HepG2 (cell line): ENCODE measurements around the gene SRGAP3.

Experiments used
- ELF1 ChIP-seq: sonication (generic); formaldehyde crosslinking; IDR thresholded peaks from 2 replicates; pipeline ENCODE4 v1.4.0; 2020; ENCODE audit warnings: missing genetic modification reagents
- NFRKB ChIP-seq: fragments of 450-650 bp; IDR thresholded peaks from 2 replicates; pipeline ENCODE4 v1.6.1; 2017
- SP1 ChIP-seq, 2 experiments: fragments of 450-650 bp in 1 of 2; sonication (generic) in 1 of 2; formaldehyde crosslinking in 1 of 2; IDR thresholded peaks; 2 replicates each; pipeline versions ENCODE4 v1.4.0 to v1.6.1; 2016 to 2020; ENCODE audit warnings: missing genetic modification reagents in 1 of 2
- TCF12 ChIP-seq, 2 experiments: fragments of 450-650 bp in 1 of 2; sonication (generic) in 1 of 2; formaldehyde crosslinking in 1 of 2; IDR thresholded peaks; 2 replicates each; pipeline versions ENCODE4 v1.6.1 to v1.8.0; 2017 to 2022; ENCODE audit warnings: antibody characterized with exemption in 1 of 2, mild to moderate bottlenecking in 1 of 2, missing genetic modification reagents in 1 of 2, moderate library complexity in 1 of 2
- ZBTB7A ChIP-seq: sonication (generic); formaldehyde crosslinking; IDR thresholded peaks from 2 replicates; pipeline ENCODE4 v1.8.0; 2022; ENCODE audit warnings: mild to moderate bottlenecking, missing genetic modification reagents
- ZNF263 ChIP-seq: sonication (generic); formaldehyde crosslinking; IDR thresholded peaks from 2 replicates; pipeline ENCODE4 v1.4.0; 2020; ENCODE audit warnings: missing genetic modification reagents
- ZNF484 ChIP-seq: sonication (generic); formaldehyde crosslinking; IDR thresholded peaks from 2 replicates; pipeline ENCODE4 v1.5.1; 2020; ENCODE audit warnings: mild to moderate bottlenecking, low read depth, missing genetic modification reagents, borderline replicate concordance
- TF ChIP-seq, protein P1 (sequence below): sonication (generic); formaldehyde crosslinking; IDR thresholded peaks from 2 replicates; pipeline ENCODE4 v1.5.0; 2020; ENCODE audit warnings: missing genetic modification reagents
- TF ChIP-seq, protein P2 (sequence below): sonication (generic); formaldehyde crosslinking; IDR thresholded peaks from 2 replicates; pipeline ENCODE4 v1.8.1; 2023; ENCODE audit warnings: mild to moderate bottlenecking, missing genetic modification reagents

DNA sequence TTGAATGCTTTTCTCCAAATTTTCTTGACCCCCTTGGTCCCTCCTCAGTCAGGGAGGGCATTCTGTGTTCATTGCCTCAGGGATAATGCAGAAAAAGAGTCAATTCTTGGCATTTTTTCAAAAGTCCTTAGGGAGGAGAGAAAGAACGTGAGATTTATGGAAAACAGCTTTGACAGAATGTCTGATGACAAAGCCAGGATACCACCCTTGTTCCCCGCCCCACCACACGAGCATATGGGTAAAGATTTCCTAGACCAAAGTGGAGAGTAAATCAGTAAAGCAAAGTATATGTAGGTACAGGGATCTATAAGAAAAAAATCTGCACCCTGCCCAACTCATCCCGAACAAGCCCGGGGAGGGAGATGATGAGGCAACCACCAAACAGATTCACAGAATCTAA lies 11.2 kb downstream of the SRGAP3 start:
- TF ChIP-seq SP1 (IDR thresholded peaks at IDR 0.05): no peak
- no peak for TF ChIP-seq SP1 (CRISPR knock-in tag; IDR thresholded peaks at IDR 0.05)
- TF ChIP-seq TCF12 (IDR thresholded peaks at IDR 0.05): no peak
- no peak for TF ChIP-seq TCF12 (CRISPR knock-in tag; IDR thresholded peaks at IDR 0.05)
- TF ChIP-seq, protein P1, sequence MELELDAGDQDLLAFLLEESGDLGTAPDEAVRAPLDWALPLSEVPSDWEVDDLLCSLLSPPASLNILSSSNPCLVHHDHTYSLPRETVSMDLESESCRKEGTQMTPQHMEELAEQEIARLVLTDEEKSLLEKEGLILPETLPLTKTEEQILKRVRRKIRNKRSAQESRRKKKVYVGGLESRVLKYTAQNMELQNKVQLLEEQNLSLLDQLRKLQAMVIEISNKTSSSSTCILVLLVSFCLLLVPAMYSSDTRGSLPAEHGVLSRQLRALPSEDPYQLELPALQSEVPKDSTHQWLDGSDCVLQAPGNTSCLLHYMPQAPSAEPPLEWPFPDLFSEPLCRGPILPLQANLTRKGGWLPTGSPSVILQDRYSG (CRISPR knock-in tag): no peak
- no peak for TF ChIP-seq ZBTB7A (CRISPR knock-in tag)
- TF ChIP-seq, protein P2, sequence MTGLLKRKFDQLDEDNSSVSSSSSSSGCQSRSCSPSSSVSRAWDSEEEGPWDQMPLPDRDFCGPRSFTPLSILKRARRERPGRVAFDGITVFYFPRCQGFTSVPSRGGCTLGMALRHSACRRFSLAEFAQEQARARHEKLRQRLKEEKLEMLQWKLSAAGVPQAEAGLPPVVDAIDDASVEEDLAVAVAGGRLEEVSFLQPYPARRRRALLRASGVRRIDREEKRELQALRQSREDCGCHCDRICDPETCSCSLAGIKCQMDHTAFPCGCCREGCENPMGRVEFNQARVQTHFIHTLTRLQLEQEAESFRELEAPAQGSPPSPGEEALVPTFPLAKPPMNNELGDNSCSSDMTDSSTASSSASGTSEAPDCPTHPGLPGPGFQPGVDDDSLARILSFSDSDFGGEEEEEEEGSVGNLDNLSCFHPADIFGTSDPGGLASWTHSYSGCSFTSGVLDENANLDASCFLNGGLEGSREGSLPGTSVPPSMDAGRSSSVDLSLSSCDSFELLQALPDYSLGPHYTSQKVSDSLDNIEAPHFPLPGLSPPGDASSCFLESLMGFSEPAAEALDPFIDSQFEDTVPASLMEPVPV (CRISPR knock-in tag): no peak
- TF ChIP-seq NFRKB: no peak
- no peak for TF ChIP-seq ZNF263 (CRISPR knock-in tag)
- TF ChIP-seq ELF1 (CRISPR knock-in tag): no peak
- TF ChIP-seq ZNF484 (CRISPR knock-in tag): no peak
